HEK293 (cell line): Measurements from ENCODE around the gene HOXC5.

Experiments
- BCL11A ChIP-seq: fragments of 450-650 bp; formaldehyde crosslinking; IDR thresholded peaks from 2 replicates; pipeline ENCODE4 v1.5.1; 2016; ENCODE audit warnings: low read depth, missing biosample characterization, missing genetic modification characterization
- GLI4 ChIP-seq: fragments of 450-650 bp; formaldehyde crosslinking; IDR thresholded peaks from 2 replicates; pipeline ENCODE4 v1.5.1; 2016; ENCODE audit warnings: missing biosample characterization, missing genetic modification characterization
- IKZF3 ChIP-seq: fragments of 450-650 bp; IDR thresholded peaks from 2 replicates; pipeline ENCODE4 v1.5.0; 2018; ENCODE audit warnings: missing biosample characterization, mild to moderate bottlenecking, missing genetic modification characterization, moderate library complexity
- KLF7 ChIP-seq: fragments of 450-650 bp; formaldehyde crosslinking; IDR thresholded peaks from 2 replicates; pipeline ENCODE4 v1.5.1; 2016; ENCODE audit warnings: missing biosample characterization, missing genetic modification characterization, borderline replicate concordance
- KLF9 ChIP-seq: fragments of 450-650 bp; formaldehyde crosslinking; IDR thresholded peaks from 2 replicates; pipeline ENCODE4 v1.5.1; 2016; ENCODE audit warnings: missing biosample characterization, missing genetic modification characterization, low read depth
- OVOL3 ChIP-seq: fragments of 450-650 bp; formaldehyde crosslinking; IDR thresholded peaks from 2 replicates; pipeline ENCODE4 v1.5.1; 2016; ENCODE audit warnings: missing biosample characterization, missing genetic modification characterization
- REPIN1 ChIP-seq: fragments of 450-650 bp; formaldehyde crosslinking; IDR thresholded peaks from 2 replicates; pipeline ENCODE4 v1.5.1; 2017; ENCODE audit warnings: missing biosample characterization, missing genetic modification characterization, low read depth
- SP2 ChIP-seq: fragments of 450-650 bp; formaldehyde crosslinking; IDR thresholded peaks from 2 replicates; pipeline ENCODE4 v1.5.1; 2016; ENCODE audit warnings: missing biosample characterization, missing genetic modification characterization
- TRIM28 ChIP-seq: IDR thresholded peaks from 2 replicates; pipeline ENCODE4 v1.6.1; 2011; ENCODE audit warnings: low read length, control low read depth, borderline replicate concordance
- ZBTB48 ChIP-seq: fragments of 450-650 bp; formaldehyde crosslinking; IDR thresholded peaks from 2 replicates; pipeline ENCODE4 v1.5.1; 2016; ENCODE audit warnings: missing biosample characterization, missing genetic modification characterization
- ZIC2 ChIP-seq: fragments of 450-650 bp; formaldehyde crosslinking; IDR thresholded peaks from 2 replicates; pipeline ENCODE4 v1.5.1; 2016; ENCODE audit warnings: missing biosample characterization, missing genetic modification characterization
- ZNF114 ChIP-seq: fragments of 450-650 bp; formaldehyde crosslinking; IDR thresholded peaks from 2 replicates; pipeline ENCODE4 v1.5.0; 2017; ENCODE audit warnings: missing biosample characterization, missing genetic modification characterization
- ZNF24 ChIP-seq: fragments of 450-650 bp; formaldehyde crosslinking; IDR thresholded peaks from 2 replicates; pipeline ENCODE4 v1.5.1; 2016; ENCODE audit warnings: missing biosample characterization, missing genetic modification characterization
- ZNF266 ChIP-seq: fragments of 450-650 bp; formaldehyde crosslinking; IDR thresholded peaks from 2 replicates; pipeline ENCODE4 v1.5.1; 2016; ENCODE audit warnings: missing biosample characterization, missing genetic modification characterization, low read depth
- ZNF274 ChIP-seq, 2 experiments: fragments of 200-500 bp in 1 of 2; fragments of 450-650 bp in 1 of 2; sonication (Bioruptor generic) in 1 of 2; formaldehyde crosslinking in 1 of 2; IDR thresholded peaks; 2 replicates each; pipeline versions ENCODE4 v1.5.1 to v1.6.1; 2014 to 2016; ENCODE audit warnings: borderline replicate concordance in 1 of 2, inconsistent platforms in 1 of 2, low read length in 1 of 2, missing biosample characterization in 1 of 2, missing genetic modification characterization in 1 of 2
- ZNF302 ChIP-seq: fragments of 450-650 bp; formaldehyde crosslinking; IDR thresholded peaks from 2 replicates; pipeline ENCODE4 v1.5.1; 2016; ENCODE audit warnings: missing biosample characterization, missing genetic modification characterization, low read depth
- ZNF341 ChIP-seq: fragments of 450-650 bp; formaldehyde crosslinking; IDR thresholded peaks from 2 replicates; pipeline ENCODE4; 2016; ENCODE audit warnings: low read depth, missing biosample characterization, missing genetic modification characterization
- ZNF433 ChIP-seq: fragments of 450-650 bp; formaldehyde crosslinking; IDR thresholded peaks from 2 replicates; pipeline ENCODE4 v1.5.1; 2016; ENCODE audit warnings: missing biosample characterization, missing genetic modification characterization, low read depth
- ZNF558 ChIP-seq: fragments of 450-650 bp; formaldehyde crosslinking; IDR thresholded peaks from 2 replicates; pipeline ENCODE4 v1.5.1; 2016; ENCODE audit warnings: missing biosample characterization, missing genetic modification characterization
- ZNF561 ChIP-seq: fragments of 450-650 bp; IDR thresholded peaks from 2 replicates; pipeline ENCODE4 v1.5.1; 2018; ENCODE audit warnings: missing biosample characterization, missing genetic modification characterization, borderline replicate concordance
- ZNF610 ChIP-seq: fragments of 450-650 bp; formaldehyde crosslinking; IDR thresholded peaks from 2 replicates; pipeline ENCODE4 v1.5.1; 2016; ENCODE audit warnings: missing biosample characterization, missing genetic modification characterization, borderline replicate concordance
- ZNF624 ChIP-seq: fragments of 450-650 bp; formaldehyde crosslinking; IDR thresholded peaks from 2 replicates; pipeline ENCODE4 v1.5.1; 2017; ENCODE audit warnings: missing biosample characterization, missing genetic modification characterization
- ZNF629 ChIP-seq: fragments of 450-650 bp; formaldehyde crosslinking; IDR thresholded peaks from 2 replicates; pipeline ENCODE4 v1.5.1; 2017; ENCODE audit warnings: missing biosample characterization, missing genetic modification characterization
- ZNF654 ChIP-seq: fragments of 450-650 bp; formaldehyde crosslinking; IDR thresholded peaks from 2 replicates; pipeline ENCODE4 v1.5.1; 2016; ENCODE audit warnings: low read depth, missing biosample characterization, missing genetic modification characterization
- ZNF658 ChIP-seq: fragments of 450-650 bp; formaldehyde crosslinking; IDR thresholded peaks from 2 replicates; pipeline ENCODE4; 2016; ENCODE audit warnings: missing biosample characterization, missing genetic modification characterization
- ZNF664 ChIP-seq: fragments of 450-650 bp; formaldehyde crosslinking; IDR thresholded peaks from 2 replicates; pipeline ENCODE4 v1.5.1; 2016; ENCODE audit warnings: missing biosample characterization, missing genetic modification characterization
- ZNF701 ChIP-seq: fragments of 450-650 bp; formaldehyde crosslinking; IDR thresholded peaks from 2 replicates; pipeline ENCODE4 v1.5.1; 2016; ENCODE audit warnings: missing biosample characterization, missing genetic modification characterization
- ZNF747 ChIP-seq: fragments of 450-650 bp; formaldehyde crosslinking; IDR thresholded peaks from 2 replicates; pipeline ENCODE4 v1.5.1; 2016; ENCODE audit warnings: missing biosample characterization, missing genetic modification characterization
- ZNF792 ChIP-seq: fragments of 450-650 bp; formaldehyde crosslinking; IDR thresholded peaks from 2 replicates; pipeline ENCODE4 v1.5.1; 2016; ENCODE audit warnings: missing biosample characterization, missing genetic modification characterization
- ZNF830 ChIP-seq: fragments of 450-650 bp; IDR thresholded peaks from 2 replicates; pipeline ENCODE4 v1.5.0; 2018; ENCODE audit warnings: missing biosample characterization, missing genetic modification characterization, low read depth, mild to moderate bottlenecking, moderate library complexity
- ZNF843 ChIP-seq: fragments of 450-650 bp; formaldehyde crosslinking; IDR thresholded peaks from 2 replicates; pipeline ENCODE4 v1.5.1; 2016; ENCODE audit warnings: missing biosample characterization, missing genetic modification characterization
- ZSCAN23 ChIP-seq: fragments of 450-650 bp; formaldehyde crosslinking; IDR thresholded peaks from 2 replicates; pipeline ENCODE4 v1.5.1; 2016; ENCODE audit warnings: missing biosample characterization, missing genetic modification characterization
- TF ChIP-seq, protein P1 (sequence below): fragments of 450-650 bp; formaldehyde crosslinking; IDR thresholded peaks from 2 replicates; pipeline ENCODE4 v1.5.1; 2016; ENCODE audit warnings: missing biosample characterization, missing genetic modification characterization
- TF ChIP-seq, protein P2 (sequence below): fragments of 450-650 bp; formaldehyde crosslinking; IDR thresholded peaks from 2 replicates; pipeline ENCODE4 v1.5.1; 2016; ENCODE audit warnings: missing biosample characterization, missing genetic modification characterization
- TF ChIP-seq, protein P3 (sequence below): fragments of 450-650 bp; formaldehyde crosslinking; IDR thresholded peaks from 2 replicates; pipeline ENCODE4 v1.5.1; 2016; ENCODE audit warnings: missing biosample characterization, missing genetic modification characterization
- TF ChIP-seq, protein P4 (sequence below): fragments of 450-650 bp; formaldehyde crosslinking; IDR thresholded peaks from 2 replicates; pipeline ENCODE4; 2016; ENCODE audit warnings: missing biosample characterization, missing genetic modification characterization

HOXC5 gene

DNA sequence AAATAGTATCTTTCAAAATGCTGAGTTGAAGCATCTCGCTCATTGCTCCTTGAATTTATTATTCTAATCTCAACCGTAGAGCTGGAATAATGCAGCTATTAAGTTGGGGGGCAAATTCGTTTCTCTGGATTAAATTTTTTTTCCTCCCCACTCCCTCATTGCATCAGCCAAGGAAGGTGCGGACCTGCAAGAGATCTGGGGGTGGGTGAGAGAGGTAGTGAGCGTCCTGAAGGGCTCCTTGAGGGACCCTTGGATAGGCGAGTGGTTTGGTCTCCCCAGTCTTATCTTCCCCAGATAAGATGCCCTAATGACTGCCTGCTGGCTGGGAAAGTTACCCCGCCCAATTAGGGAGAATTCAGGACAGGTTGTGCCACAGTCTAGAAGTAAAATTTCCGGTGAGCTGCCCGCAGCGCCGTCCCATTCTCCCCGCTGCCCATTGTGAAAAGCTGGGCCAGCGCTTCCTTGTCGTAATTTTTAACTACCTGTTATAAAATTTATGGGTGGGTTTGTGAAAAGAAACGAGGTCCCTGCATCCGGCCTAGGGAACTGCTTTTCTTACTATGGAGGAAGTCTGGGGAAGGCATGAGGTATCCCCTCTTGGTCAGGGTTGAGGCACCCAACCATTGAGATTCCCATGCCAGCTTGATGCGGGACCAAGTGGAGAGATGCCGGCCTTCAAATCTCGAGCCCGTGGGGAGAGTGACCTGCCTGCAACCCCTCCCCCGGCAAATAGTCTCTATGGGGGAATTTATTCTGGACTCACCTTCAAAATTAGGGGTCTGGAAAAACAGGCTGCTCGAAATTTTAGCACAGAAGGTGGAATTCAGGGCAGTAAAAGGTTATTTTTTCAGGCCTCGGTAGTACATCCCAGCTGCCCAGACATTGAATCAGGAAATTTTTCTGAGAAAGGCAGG, 17.6 kb upstream of the HOXC5 start (continued):
- TF ChIP-seq, protein P1, sequence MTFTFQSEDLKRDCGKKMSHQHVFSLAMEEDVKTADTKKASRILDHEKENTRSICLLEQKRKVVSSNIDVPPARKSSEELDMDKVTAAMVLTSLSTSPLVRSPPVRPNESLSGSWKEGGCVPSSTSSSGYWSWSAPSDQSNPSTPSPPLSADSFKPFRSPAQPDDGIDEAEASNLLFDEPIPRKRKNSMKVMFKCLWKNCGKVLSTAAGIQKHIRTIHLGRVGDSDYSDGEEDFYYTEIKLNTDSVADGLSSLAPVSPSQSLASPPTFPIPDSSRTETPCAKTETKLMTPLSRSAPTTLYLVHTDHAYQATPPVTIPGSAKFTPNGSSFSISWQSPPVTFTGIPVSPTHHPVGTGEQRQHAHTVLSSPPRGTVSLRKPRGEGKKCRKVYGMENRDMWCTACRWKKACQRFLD (tag by site-specific recombination), result no peak
- TF ChIP-seq ZNF558 (tag by site-specific recombination) (no peak), ZNF624 (no peak), ZNF114 (tag by site-specific recombination) (no peak), ZNF302 (no peak), ZNF266 (tag by site-specific recombination) (no peak), ZNF664 (tag by site-specific recombination) (no peak), OVOL3 (tag by site-specific recombination) (no peak), BCL11A (tag by site-specific recombination) (no peak), ZNF610 (tag by site-specific recombination) (no peak), SP2 (tag by site-specific recombination) (no peak), GLI4 (tag by site-specific recombination) (no peak), KLF9 (tag by site-specific recombination) (no peak), ZNF629 (tag by site-specific recombination) (no peak), ZNF654 (tag by site-specific recombination) (no peak), ZNF843 (tag by site-specific recombination) (0 out of 2 replicates have a peak, but pooled peaks have one; percentile 19), ZNF561 (tag by site-specific recombination) (no peak), ZNF658 (no peak), KLF7 (no peak; the same call in 1 of the 2 replicates), ZNF433 (tag by site-specific recombination) (no peak), ZNF274 (IDR thresholded peaks at IDR 0.05; ENCODE audit: low read length) (no peak), ZNF274 (tag by site-specific recombination; IDR thresholded peaks at IDR 0.05; ENCODE audit: borderline replicate concordance) (no peak), IKZF3 (tag by site-specific recombination) (peak; percentile 68), ZBTB48 (tag by site-specific recombination) (peak; percentile 40; the same call in 1 of the 2 replicates), TRIM28 (no peak), ZIC2 (tag by site-specific recombination) (peak; percentile 60), ZNF701 (tag by site-specific recombination) (no peak), REPIN1 (tag by site-specific recombination) (no peak), ZNF341 (tag by site-specific recombination) (no peak), ZNF747 (tag by site-specific recombination) (no peak), ZNF830 (tag by site-specific recombination) (no peak), ZNF792 (no peak), ZNF24 (tag by site-specific recombination) (no peak), ZSCAN23 (tag by site-specific recombination) (no peak)
- TF ChIP-seq, protein P2, sequence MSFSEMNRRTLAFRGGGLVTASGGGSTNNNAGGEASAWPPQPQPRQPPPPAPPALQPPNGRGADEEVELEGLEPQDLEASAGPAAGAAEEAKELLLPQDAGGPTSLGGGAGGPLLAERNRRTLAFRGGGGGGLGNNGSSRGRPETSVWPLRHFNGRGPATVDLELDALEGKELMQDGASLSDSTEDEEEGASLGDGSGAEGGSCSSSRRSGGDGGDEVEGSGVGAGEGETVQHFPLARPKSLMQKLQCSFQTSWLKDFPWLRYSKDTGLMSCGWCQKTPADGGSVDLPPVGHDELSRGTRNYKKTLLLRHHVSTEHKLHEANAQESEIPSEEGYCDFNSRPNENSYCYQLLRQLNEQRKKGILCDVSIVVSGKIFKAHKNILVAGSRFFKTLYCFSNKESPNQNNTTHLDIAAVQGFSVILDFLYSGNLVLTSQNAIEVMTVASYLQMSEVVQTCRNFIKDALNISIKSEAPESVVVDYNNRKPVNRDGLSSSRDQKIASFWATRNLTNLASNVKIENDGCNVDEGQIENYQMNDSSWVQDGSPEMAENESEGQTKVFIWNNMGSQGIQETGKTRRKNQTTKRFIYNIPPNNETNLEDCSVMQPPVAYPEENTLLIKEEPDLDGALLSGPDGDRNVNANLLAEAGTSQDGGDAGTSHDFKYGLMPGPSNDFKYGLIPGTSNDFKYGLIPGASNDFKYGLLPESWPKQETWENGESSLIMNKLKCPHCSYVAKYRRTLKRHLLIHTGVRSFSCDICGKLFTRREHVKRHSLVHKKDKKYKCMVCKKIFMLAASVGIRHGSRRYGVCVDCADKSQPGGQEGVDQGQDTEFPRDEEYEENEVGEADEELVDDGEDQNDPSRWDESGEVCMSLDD, result no peak
- TF ChIP-seq, protein P3, sequence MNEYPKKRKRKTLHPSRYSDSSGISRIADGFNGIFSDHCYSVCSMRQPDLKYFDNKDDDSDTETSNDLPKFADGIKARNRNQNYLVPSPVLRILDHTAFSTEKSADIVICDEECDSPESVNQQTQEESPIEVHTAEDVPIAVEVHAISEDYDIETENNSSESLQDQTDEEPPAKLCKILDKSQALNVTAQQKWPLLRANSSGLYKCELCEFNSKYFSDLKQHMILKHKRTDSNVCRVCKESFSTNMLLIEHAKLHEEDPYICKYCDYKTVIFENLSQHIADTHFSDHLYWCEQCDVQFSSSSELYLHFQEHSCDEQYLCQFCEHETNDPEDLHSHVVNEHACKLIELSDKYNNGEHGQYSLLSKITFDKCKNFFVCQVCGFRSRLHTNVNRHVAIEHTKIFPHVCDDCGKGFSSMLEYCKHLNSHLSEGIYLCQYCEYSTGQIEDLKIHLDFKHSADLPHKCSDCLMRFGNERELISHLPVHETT (tag by site-specific recombination), result no peak
- TF ChIP-seq, protein P4, sequence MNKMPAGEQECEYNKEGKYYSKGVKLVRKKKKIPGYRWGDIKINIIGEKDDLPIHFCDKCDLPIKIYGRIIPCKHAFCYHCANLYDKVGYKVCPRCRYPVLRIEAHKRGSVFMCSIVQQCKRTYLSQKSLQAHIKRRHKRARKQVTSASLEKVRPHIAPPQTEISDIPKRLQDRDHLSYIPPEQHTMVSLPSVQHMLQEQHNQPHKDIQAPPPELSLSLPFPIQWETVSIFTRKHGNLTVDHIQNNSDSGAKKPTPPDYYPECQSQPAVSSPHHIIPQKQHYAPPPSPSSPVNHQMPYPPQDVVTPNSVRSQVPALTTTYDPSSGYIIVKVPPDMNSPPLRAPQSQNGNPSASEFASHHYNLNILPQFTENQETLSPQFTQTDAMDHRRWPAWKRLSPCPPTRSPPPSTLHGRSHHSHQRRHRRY (tag by site-specific recombination), result no peak
